HepG2 (cell line): ENCODE measurements around the gene TNP2. TPM values are rescaled to one million over a fixed set of nuclear protein-coding genes. Genes with fewer than 3 reads are reported as not detected.

ENCODE experiments used
- FOXJ3 ChIP-seq: sonication (generic); formaldehyde crosslinking; IDR thresholded peaks from 2 replicates; pipeline ENCODE4 v1.4.0; 2020; ENCODE audit warnings: missing genetic modification reagents, mild to moderate bottlenecking, borderline replicate concordance
- GABPB1 ChIP-seq: IDR thresholded peaks from 2 replicates; pipeline ENCODE4 v1.6.1; 2016; ENCODE audit warnings: mild to moderate bottlenecking, missing genetic modification reagents, moderate library complexity, missing compliant biosample characterization
- KLF12 ChIP-seq: sonication (generic); formaldehyde crosslinking; IDR thresholded peaks from 2 replicates; pipeline ENCODE4 v1.4.0; 2020; ENCODE audit warnings: missing genetic modification reagents, borderline replicate concordance
- PBX3 ChIP-seq: sonication (generic); formaldehyde crosslinking; IDR thresholded peaks from 2 replicates; pipeline ENCODE4 v1.8.1; 2023; ENCODE audit warnings: missing genetic modification reagents, inconsistent platforms, borderline replicate concordance
- PRDM15 ChIP-seq: sonication (generic); formaldehyde crosslinking; IDR thresholded peaks from 2 replicates; pipeline ENCODE4 v1.4.0; 2020; ENCODE audit warnings: missing genetic modification reagents
- SNRNP70 ChIP-seq: fragments of 200-400 bp; formaldehyde crosslinking; IDR thresholded peaks from 2 replicates; pipeline ENCODE4 v1.6.1; 2017; ENCODE audit warnings: mild to moderate bottlenecking, low read depth, low read length, moderate library complexity
- YY1 ChIP-seq: IDR thresholded peaks from 2 replicates; pipeline ENCODE4 v1.6.1; 2011; ENCODE audit warnings: low read length, low read depth, moderate library complexity, mild to moderate bottlenecking; ENCODE audit not compliant: insufficient read depth, insufficient replicate concordance
- ZBTB1 ChIP-seq: sonication (generic); formaldehyde crosslinking; IDR thresholded peaks from 2 replicates; pipeline ENCODE4 v1.4.0; 2020; ENCODE audit warnings: missing genetic modification reagents, borderline replicate concordance
- ZBTB14 ChIP-seq: sonication (generic); formaldehyde crosslinking; IDR thresholded peaks from 2 replicates; pipeline ENCODE4 v1.4.0; 2020; ENCODE audit warnings: missing genetic modification reagents
- ZNF142 ChIP-seq: sonication (generic); formaldehyde crosslinking; IDR thresholded peaks from 2 replicates; pipeline ENCODE4 v1.4.0; 2020; ENCODE audit warnings: missing genetic modification reagents
- ZNF253 ChIP-seq: sonication (generic); formaldehyde crosslinking; IDR thresholded peaks from 2 replicates; pipeline ENCODE4 v1.8.0; 2022; ENCODE audit warnings: mild to moderate bottlenecking, missing genetic modification reagents, borderline replicate concordance
- ZNF292 ChIP-seq: sonication (generic); formaldehyde crosslinking; IDR thresholded peaks from 2 replicates; pipeline ENCODE4 v1.8.1; 2022; ENCODE audit warnings: mild to moderate bottlenecking, low read depth, missing genetic modification reagents, borderline replicate concordance
- polyA plus RNA-seq, 8 experiments: library from polyadenylated mRNA; depleted of rRNA in 3 of 8; stranded (reverse) in 7 of 8; unstranded in 1 of 8; fragments of >200 nt; fragmentation: Illumina TruSeq in 4 of 8; extraction: Trizol in 4 of 8; gene quantifications; 2 replicates each; pipeline versions ENCODE4 v1.2.1 to v1.2.3, GENCODE V29; 2011 to 2016; ENCODE audit warnings: low read depth in 4 of 8, missing spikeins in 1 of 8, mixed read lengths in 1 of 8; ENCODE audit not compliant: insufficient read depth in 1 of 8
- total RNA-seq, 5 experiments: library from RNA; depleted of rRNA; stranded (reverse); fragments of >200 nt; fragmentation: Illumina TruSeq; extraction: Trizol; gene quantifications; 2 replicates each; pipeline ENCODE4 v1.2.3, GENCODE V29; 2016; ENCODE audit warnings: low read depth in 1 of 5

TNP2 gene
- total and polyA plus RNA-seq, 2 of the 13 experiments (the other 11 are each of a cell fraction or from before 2014, with no cell fraction given), result not detected

- TF ChIP-seq PRDM15 (peak; percentile 88), FOXJ3 (CRISPR knock-in tag) (0 out of 2 replicates have a peak, but pooled peaks have one; percentile 63), ZNF292 (CRISPR knock-in tag) (peak; percentile 63; the same call in 1 of the 2 replicates), ZBTB14 (CRISPR knock-in tag) (peak; percentile 63; the same call in 1 of the 2 replicates), ZBTB1 (no peak; the same call in 1 of the 2 replicates), GABPB1 (peak; percentile 29; the same call in 1 of the 2 replicates), PBX3 (no peak), ZNF253 (CRISPR knock-in tag) (peak; percentile 80; the same call in 1 of the 2 replicates), KLF12 (peak; percentile 71; the same call in 1 of the 2 replicates), ZNF142 (CRISPR knock-in tag) (peak; percentile 56; the same call in 1 of the 2 replicates), SNRNP70 (no peak), YY1 (peak; percentile 67)
Measured at GRCh38 chr16:11257131-11257938, 11.8 kb downstream of the TNP2 start (continued).
